HG03432 (cell line): ENCODE measurements around the gene EGFLAM.

Experiments
- ATAC-seq: cut with Tn5 transposase; IDR thresholded peaks from one replicate; pipeline ENCODE4 v1.9.1; 2021; ENCODE audit warnings: mild to moderate bottlenecking, moderate library complexity; ENCODE audit not compliant: unreplicated experiment

Gene EGFLAM

GRCh38 chr5:38467353-38468040, 209.1 kb downstream of the EGFLAM start:
- no peak for ATAC-seq

- ATAC-seq, result no peak
Measured at GRCh38 chr5:38468202-38468673, 209.9 kb downstream of the EGFLAM start.

GRCh38 chr5:38468978-38469706, 210.8 kb downstream of the EGFLAM start:
- no peak for ATAC-seq

GRCh38 chr5:38469707-38470267, 211.4 kb downstream of the EGFLAM start:
- ATAC-seq, result no peak

GRCh38 chr5:38471709-38472108, 213.3 kb downstream of the EGFLAM start:
- no peak for ATAC-seq

GRCh38 chr5:38472541-38472940, 214.2 kb downstream of the EGFLAM start:
- no peak for ATAC-seq

GRCh38 chr5:38473008-38473407, 214.6 kb downstream of the EGFLAM start:
- no peak for ATAC-seq

GRCh38 chr5:38478166-38478565, 219.8 kb downstream of the EGFLAM start:
- ATAC-seq, result no peak

- no peak for ATAC-seq
Measured at GRCh38 chr5:38478878-38479277, 220.5 kb downstream of the EGFLAM start.

- ATAC-seq, result no peak
Measured at GRCh38 chr5:38479315-38479904, 221.1 kb downstream of the EGFLAM start.

- ATAC-seq, result no peak
Measured at GRCh38 chr5:38483805-38484398, 225.5 kb downstream of the EGFLAM start.

GRCh38 chr5:38494175-38494574, 235.8 kb downstream of the EGFLAM start:
- no peak for ATAC-seq

GRCh38 chr5:38494763-38495162, 236.4 kb downstream of the EGFLAM start:
- no peak for ATAC-seq

- ATAC-seq, result no peak
Measured at GRCh38 chr5:38497946-38498345, 239.6 kb downstream of the EGFLAM start.

GRCh38 chr5:38500573-38501260, 242.4 kb downstream of the EGFLAM start:
- no peak for ATAC-seq

GRCh38 chr5:38506302-38506701, 247.9 kb downstream of the EGFLAM start:
- ATAC-seq, result no peak

GRCh38 chr5:38509185-38509584, 250.8 kb downstream of the EGFLAM start:
- ATAC-seq, result no peak
